GM18507 (cell line): Measurements from ENCODE around the gene LEAP2.

Experiments
- DNase-seq: peaks from one replicate; pipeline ENCODE4 v3.0.0; 2011; ENCODE audit warnings: low read depth; ENCODE audit not compliant: insufficient read length; ENCODE audit errors: extremely low spot score
- FAIRE-seq: peaks from 2 replicates; lab custom pipeline; 2011; peaks lifted over from hg19 to GRCh38; lab: Jason Lieb, UNC

The LEAP2 gene

DNA sequence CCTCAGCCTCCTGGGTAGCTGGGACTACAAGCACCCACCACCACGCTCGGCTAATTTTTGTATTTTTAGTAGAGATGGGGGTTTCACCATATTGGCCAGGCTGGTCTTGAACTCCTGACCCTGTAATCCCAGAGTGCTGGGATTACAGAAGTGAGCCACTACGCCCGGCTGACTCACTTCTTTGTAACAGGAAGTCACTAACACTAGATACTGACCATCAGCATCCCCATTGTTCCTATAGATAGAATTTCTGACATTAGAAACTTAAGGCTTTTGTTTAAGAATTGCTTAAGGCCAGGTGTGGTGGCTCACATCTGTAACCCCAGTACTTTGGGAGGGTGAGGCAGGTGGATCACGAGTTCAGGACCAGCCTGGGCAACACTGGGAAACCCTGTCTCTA is 42.2 kb downstream of the LEAP2 start:
- FAIRE-seq = no peak
- DNase-seq = no peak

DNA sequence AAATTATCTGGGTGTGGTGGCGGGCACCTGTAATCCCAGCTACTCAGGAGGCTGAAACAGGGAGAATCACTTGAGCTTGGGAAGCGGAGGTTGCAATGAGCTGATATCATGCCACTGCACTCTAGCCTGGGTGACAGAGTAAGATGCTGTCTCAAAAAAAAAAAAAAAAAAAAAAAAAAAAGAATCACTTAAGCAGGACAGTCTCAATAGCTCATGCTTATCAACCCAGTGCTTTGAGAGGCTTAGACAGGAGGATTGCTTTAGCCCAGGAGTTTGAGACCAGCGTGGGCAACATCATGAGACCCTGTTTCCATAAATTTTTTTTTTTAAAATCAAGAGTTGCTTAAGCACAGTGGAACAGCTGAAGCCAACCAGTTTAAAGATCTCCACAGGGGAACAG is 42.6 kb downstream of the LEAP2 start:
- FAIRE-seq (no peak), DNase-seq (no peak)
